ENCODE data around the gene LHX2. TPM values are rescaled to one million over a fixed set of nuclear protein-coding genes. Genes with fewer than 3 reads are reported as not detected.
A peak's percentile ranks its signal among the peaks of the same experiment; 100 is the strongest.

LHX2 gene
- total and polyA plus RNA-seq, 2 of the 13 experiments (the other 11 are each of a cell fraction or from before 2014, with no cell fraction given) = not detected

DNA sequence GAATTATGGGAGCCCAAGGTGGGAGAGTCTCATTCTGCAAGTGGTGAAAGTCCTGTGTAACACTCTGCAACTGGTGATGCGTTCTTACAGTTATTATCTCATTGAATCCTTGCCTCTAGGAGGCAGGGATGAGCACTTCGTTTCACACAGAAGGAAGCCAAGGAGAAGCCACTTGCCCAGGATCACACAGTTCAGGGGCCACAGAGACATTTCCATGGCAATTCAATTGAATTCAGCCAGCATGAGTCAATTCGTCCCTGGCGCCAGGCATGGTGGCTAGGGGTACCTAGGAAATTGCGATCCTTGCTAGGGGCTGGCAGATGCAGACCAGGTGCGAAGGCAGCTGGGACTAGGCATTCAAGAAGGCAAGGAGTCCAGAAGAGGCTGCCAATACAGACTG, 26.2 kb downstream of the LHX2 start:
- Histone ChIP-seq H3K4me1 (ENCODE audit: insufficient read depth, low read length) (peaks cover 41% of the 10 kb centered on the region), H3K9ac (ENCODE audit: insufficient read depth, low read depth, low read length) (no peak overlapping the region), H3K4me3 (replicated peaks in 1 of 3; ENCODE audit: insufficient read depth in 1 of 3, low read depth in 2 of 3, low read length in 3 of 3) (no peak overlapping the region), H3K9me3 (ENCODE audit: low read length) (no peaks in the 10 kb centered on the region), H3K27ac (ENCODE audit: extremely low read length, insufficient read depth, low read length) (no peak overlapping the region), H4K20me1 (ENCODE audit: insufficient read depth, low read length) (no peaks in the 10 kb centered on the region), H2AFZ (ENCODE audit: low read length) (no peak overlapping the region), H3K79me2 (ENCODE audit: insufficient read depth, low read length) (no peaks in the 10 kb centered on the region), H3K36me3 (replicated peaks in 1 of 2; ENCODE audit: control insufficient read depth in 1 of 2, insufficient read depth in 2 of 2, low read length in 2 of 2) (no peaks in the 10 kb centered on the region), H3K4me2 (ENCODE audit: low read depth, low read length) (peak overlapping the region; percentile 25; the same call in 1 of the 2 replicates), H3K27me3 (ENCODE audit: control insufficient read depth in 1 of 2, insufficient read depth in 2 of 2, low read length in 2 of 2) (peaks cover 2 to 68% of the 10 kb centered on the region in 2 experiments; a peak in 4 of 5 replicates)
- WGBS (ENCODE audit: low lambda C conversion rate) = 62% methylated on average over 4 of the region's 6 CpGs
- ATAC-seq = peak; percentile 24
- FAIRE-seq = peak; percentile 44
- in situ Hi-C loops (cut with HindIII; ENCODE audit: extremely low pct_ligation_motif_present, low pct_unique_long_range_greater_than_20kb) = loop anchor here (5.0 to 25.0 kb wide), 2 partner anchors 495 to 625 kb away; no protein-coding TSS in a partner anchor
- DNase-seq (ENCODE audit: low spot score) = no peak
- POLR2A ChIA-PET = no interaction called here
- BruUV-seq (replicated peaks) = no TSS peak
- TF ChIP-seq, protein P1, sequence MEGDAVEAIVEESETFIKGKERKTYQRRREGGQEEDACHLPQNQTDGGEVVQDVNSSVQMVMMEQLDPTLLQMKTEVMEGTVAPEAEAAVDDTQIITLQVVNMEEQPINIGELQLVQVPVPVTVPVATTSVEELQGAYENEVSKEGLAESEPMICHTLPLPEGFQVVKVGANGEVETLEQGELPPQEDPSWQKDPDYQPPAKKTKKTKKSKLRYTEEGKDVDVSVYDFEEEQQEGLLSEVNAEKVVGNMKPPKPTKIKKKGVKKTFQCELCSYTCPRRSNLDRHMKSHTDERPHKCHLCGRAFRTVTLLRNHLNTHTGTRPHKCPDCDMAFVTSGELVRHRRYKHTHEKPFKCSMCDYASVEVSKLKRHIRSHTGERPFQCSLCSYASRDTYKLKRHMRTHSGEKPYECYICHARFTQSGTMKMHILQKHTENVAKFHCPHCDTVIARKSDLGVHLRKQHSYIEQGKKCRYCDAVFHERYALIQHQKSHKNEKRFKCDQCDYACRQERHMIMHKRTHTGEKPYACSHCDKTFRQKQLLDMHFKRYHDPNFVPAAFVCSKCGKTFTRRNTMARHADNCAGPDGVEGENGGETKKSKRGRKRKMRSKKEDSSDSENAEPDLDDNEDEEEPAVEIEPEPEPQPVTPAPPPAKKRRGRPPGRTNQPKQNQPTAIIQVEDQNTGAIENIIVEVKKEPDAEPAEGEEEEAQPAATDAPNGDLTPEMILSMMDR (CRISPR knock-in tag; IDR thresholded peaks at IDR 0.05) = peak; percentile 22; the same call in 1 of the 2 replicates
- TF ChIP-seq ZKSCAN1 (IDR thresholded peaks at IDR 0.05; ENCODE audit: low read length) = no peak
- intact Hi-C loops (cut with micrococcal nuclease; ENCODE audit: unreplicated experiment) = no loop called here
- CTCF ChIA-PET (ENCODE audit: low intra/inter-chr PET ratio, low total read pairs) = no interaction called here

DNA sequence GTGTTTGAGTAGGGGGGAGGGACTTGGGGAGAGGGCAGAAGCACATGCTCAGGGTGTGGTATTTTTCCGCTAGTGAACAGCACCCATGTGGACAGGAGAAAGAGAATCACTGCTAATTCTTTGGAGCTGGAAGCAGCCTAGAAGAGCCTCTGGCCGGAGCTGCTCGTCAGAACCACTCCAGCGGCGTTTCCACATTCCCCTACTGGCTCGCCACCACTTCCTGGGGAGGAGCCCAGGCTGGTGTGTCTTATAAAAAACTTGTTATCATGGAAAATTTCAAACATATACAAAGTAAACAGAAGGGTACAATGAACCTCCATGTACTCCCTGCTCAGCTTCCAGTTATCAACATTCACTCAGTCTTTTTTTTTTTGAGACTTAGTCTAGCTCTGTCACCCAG, 26.7 kb downstream of the LHX2 start:
- no peak overlapping the region for H2AFZ ChIP-seq (ENCODE audit: low read length)
- H3K9me3 ChIP-seq (ENCODE audit: low read length) = no peaks in the 10 kb centered on the region
- TF ChIP-seq CREM (IDR thresholded peaks at IDR 0.05) = no peak
- TF ChIP-seq CREM (CRISPR knock-in tag; IDR thresholded peaks at IDR 0.05) = no peak
- no peak for TF ChIP-seq ZBTB20 (CRISPR knock-in tag; IDR thresholded peaks at IDR 0.05; ENCODE audit: borderline replicate concordance, low read depth)
- TF ChIP-seq ZNF335 (CRISPR knock-in tag; IDR thresholded peaks at IDR 0.05) = no peak
- TF ChIP-seq ZNF530 (CRISPR knock-in tag; IDR thresholded peaks at IDR 0.05; ENCODE audit: low read depth) = no peak
- no peak for TF ChIP-seq ZNF780A (CRISPR knock-in tag; IDR thresholded peaks at IDR 0.05)
- H3K4me1 ChIP-seq (ENCODE audit: insufficient read depth, low read length) = peaks cover 41% of the 10 kb centered on the region
- in situ Hi-C loops (cut with HindIII; ENCODE audit: extremely low pct_ligation_motif_present, low pct_unique_long_range_greater_than_20kb) (loop anchor here (5.0 to 25.0 kb wide), 2 partner anchors 496 to 626 kb away; no protein-coding TSS in a partner anchor), intact Hi-C loops (cut with micrococcal nuclease; ENCODE audit: unreplicated experiment) (no loop called here)
- no TSS peak for BruUV-seq (replicated peaks)
- CTCF ChIA-PET (ENCODE audit: low intra/inter-chr PET ratio, low total read pairs) = no interaction called here
- DNase-seq (ENCODE audit: low spot score) (no peak), FAIRE-seq (no peak), ATAC-seq (peak; percentile 9; the same call in 1 of the 3 replicates)
- H3K4me3 ChIP-seq (replicated peaks in 1 of 3; ENCODE audit: insufficient read depth in 1 of 3, low read depth in 2 of 3, low read length in 3 of 3) = no peak overlapping the region
- peaks cover 2 to 64% of the 10 kb centered on the region in 2 experiments; a peak in 4 of 5 replicates for H3K27me3 ChIP-seq (ENCODE audit: control insufficient read depth in 1 of 2, insufficient read depth in 2 of 2, low read length in 2 of 2)
- POLR2A ChIA-PET = interaction anchor here (0.9 kb wide), 1 partner anchor 359 kb away, joined by 3 read pairs; no protein-coding TSS in a partner anchor
- peak overlapping the region; percentile 25 for H3K4me2 ChIP-seq (ENCODE audit: low read depth, low read length)
- no peak overlapping the region for H3K27ac ChIP-seq (ENCODE audit: extremely low read length, insufficient read depth, low read length)
- H3K9ac ChIP-seq (ENCODE audit: insufficient read depth, low read depth, low read length) = no peak overlapping the region
- WGBS (ENCODE audit: low lambda C conversion rate) = 14% methylated on average over 6 of the region's 6 CpGs
- H3K79me2 ChIP-seq (ENCODE audit: insufficient read depth, low read length) = no peaks in the 10 kb centered on the region
- H4K20me1 ChIP-seq (ENCODE audit: insufficient read depth, low read length) = no peaks in the 10 kb centered on the region
- no peaks in the 10 kb centered on the region for H3K36me3 ChIP-seq (replicated peaks in 1 of 2; ENCODE audit: control insufficient read depth in 1 of 2, insufficient read depth in 2 of 2, low read length in 2 of 2)

Measured in HepG2 (cell line).